GM19328 (cell line): ENCODE measurements around the gene CTNNA2.

Source experiments
- ATAC-seq: cut with Tn5 transposase; IDR thresholded peaks from one replicate; pipeline ENCODE4 v1.9.1; 2021; ENCODE audit warnings: mild to moderate bottlenecking, moderate library complexity; ENCODE audit not compliant: unreplicated experiment

CTNNA2 gene

GRCh38 chr2:79780781-79781180 is 267.9 kb downstream of the CTNNA2 start:
- ATAC-seq, result no peak

GRCh38 chr2:79782576-79783452 is 270.0 kb downstream of the CTNNA2 start:
- ATAC-seq, result no peak

GRCh38 chr2:79788952-79789651 is 276.3 kb downstream of the CTNNA2 start:
- ATAC-seq, result no peak

GRCh38 chr2:79789811-79790210 is 277.0 kb downstream of the CTNNA2 start:
- ATAC-seq, result no peak

- no peak for ATAC-seq
Measured at GRCh38 chr2:79792090-79792489, 279.2 kb downstream of the CTNNA2 start.

- no peak for ATAC-seq
Measured at GRCh38 chr2:79793006-79793405, 280.2 kb downstream of the CTNNA2 start.

- ATAC-seq, result no peak
Measured at GRCh38 chr2:79796641-79797040, 283.8 kb downstream of the CTNNA2 start.

- no peak for ATAC-seq
Measured at GRCh38 chr2:79798776-79799175, 285.9 kb downstream of the CTNNA2 start.

GRCh38 chr2:79799729-79800128 is 286.9 kb downstream of the CTNNA2 start:
- no peak for ATAC-seq

- no peak for ATAC-seq
Measured at GRCh38 chr2:79801082-79801481, 288.2 kb downstream of the CTNNA2 start.

GRCh38 chr2:79817288-79817687 is 304.4 kb downstream of the CTNNA2 start:
- ATAC-seq, result no peak

GRCh38 chr2:79820281-79820680 is 307.4 kb downstream of the CTNNA2 start:
- ATAC-seq, result no peak

GRCh38 chr2:79822136-79822535 is 309.3 kb downstream of the CTNNA2 start:
- no peak for ATAC-seq

GRCh38 chr2:79824086-79824786 is 311.4 kb downstream of the CTNNA2 start:
- no peak for ATAC-seq

GRCh38 chr2:79827881-79828280 is 315.0 kb downstream of the CTNNA2 start:
- ATAC-seq, result no peak

GRCh38 chr2:79830501-79830900 is 317.6 kb downstream of the CTNNA2 start:
- no peak for ATAC-seq

GRCh38 chr2:79831961-79832360 is 319.1 kb downstream of the CTNNA2 start:
- no peak for ATAC-seq

- ATAC-seq, result no peak
Measured at GRCh38 chr2:79832511-79833234, 319.8 kb downstream of the CTNNA2 start.

GRCh38 chr2:79833235-79833878 is 320.5 kb downstream of the CTNNA2 start:
- ATAC-seq, result no peak

- no peak for ATAC-seq
Measured at GRCh38 chr2:79835911-79836310, 323.1 kb downstream of the CTNNA2 start.
